Testis (tissue), 3 donors: ENCODE measurements around the gene DDX49. TPM values are rescaled to one million over a fixed set of nuclear protein-coding genes. Genes with fewer than 3 reads are reported as not detected.
A peak's percentile ranks its signal among the peaks of the same experiment; 100 is the strongest.

Experiments
- DNase-seq: peaks from one replicate; pipeline ENCODE4 v3.0.0-alpha.2; 2019
- H3K27ac ChIP-seq, 2 donors: fragments of 200-600 bp; sonication (generic); one replicate each; pipeline ENCODE4 v1.5.1; 2019
- H3K27me3 ChIP-seq: fragments of 200-600 bp; sonication (generic); one replicate; pipeline ENCODE4 v1.5.1; 2019
- H3K36me3 ChIP-seq: fragments of 200-600 bp; sonication (generic); one replicate; pipeline ENCODE4 v1.5.1; 2017; ENCODE audit warnings: low read depth; ENCODE audit errors: missing control alignments
- H3K4me1 ChIP-seq: fragments of 200-600 bp; sonication (generic); one replicate; pipeline ENCODE4 v1.5.1; 2019
- H3K4me3 ChIP-seq, 2 donors: fragments of 200-600 bp; sonication (generic); one replicate each; pipeline ENCODE4 v1.5.1; 2017 to 2019
- H3K9me3 ChIP-seq: fragments of 200-600 bp; sonication (generic); one replicate; pipeline ENCODE4 v1.5.1; 2017
- CTCF ChIP-seq, 3 experiments: fragments of 450-650 bp in 2 of 3; fragments of 200-600 bp in 1 of 3; sonication (generic) in 1 of 3; IDR thresholded peaks; one replicate each; pipeline ENCODE4 v1.5.1; 2016 to 2019; ENCODE audit warnings: antibody characterized with exemption in 3 of 3, mild to moderate bottlenecking in 2 of 3, moderate library complexity in 1 of 3
- POLR2A ChIP-seq: fragments of 450-650 bp; IDR thresholded peaks from one replicate; pipeline ENCODE4 v1.6.1; 2017; ENCODE audit warnings: antibody characterized with exemption, mild to moderate bottlenecking, moderate library complexity
- WGBS, 2 donors: methylation state at CpG; one replicate each; pipeline ENCODE4 v1.1.5; 2018; 5-methylcytosine and 5-hydroxymethylcytosine counted together
- intact Hi-C: fragments of 100-400 bp; cut with DNase I; formaldehyde crosslinking; loops from one replicate; pipeline ENCODE4 v1.15.1; 2023; ENCODE audit warnings: low total_unique reads
- polyA plus RNA-seq: library from polyadenylated mRNA; stranded (reverse); fragments of 350-450 nt; fragmentation: Illumina TruSeq; extraction: RNeasy Lipid Tissue Mini Kit (QIAGEN cat#74804); gene quantifications from one replicate; pipeline ENCODE4 v1.2.3, GENCODE V29; 2014; ENCODE audit warnings: low read depth, low replicate concordance; ENCODE audit not compliant: insufficient read depth
- total RNA-seq, 2 donors: library from RNA; depleted of rRNA; stranded (reverse); fragments of >200 nt; gene quantifications; one replicate each; pipeline ENCODE4 v1.2.3, GENCODE V29; 2016

Gene DDX49
- total and polyA plus RNA-seq, 3 donors from 2014 or later: 65.6 to 95.6 (median 84.8) TPM

- H3K36me3 ChIP-seq: no peaks in the 10 kb centered on the region
These were observed 8.7 kb downstream of the DDX49 start for GRCh38 chr19:18928018-18928805.

GRCh38 chr19:18929311-18929710 lies 9.8 kb downstream of the DDX49 start:
- no peaks in the 10 kb centered on the region for H3K36me3 ChIP-seq
- no peak overlapping the region for H3K4me3 ChIP-seq
- H3K27me3 ChIP-seq: no peaks in the 10 kb centered on the region
- no peaks in the 10 kb centered on the region for H3K4me1 ChIP-seq
- 90 to 94% methylated on average over 8 to 25 of the region's 25 CpGs for WGBS, 2 donors
- TF ChIP-seq CTCF (IDR thresholded peaks at IDR 0.05): no peak
- TF ChIP-seq POLR2A: no peak
- H3K27ac ChIP-seq: no peak overlapping the region
- no peak for DNase-seq
- no peaks in the 10 kb centered on the region for H3K9me3 ChIP-seq
- intact Hi-C loops: no loop called here

More at GRCh38 chr19:18928018-18928805, 8.7 kb downstream of the DDX49 start:
- intact Hi-C loops: no loop called here
- Histone ChIP-seq H3K4me1 (no peaks in the 10 kb centered on the region), H3K9me3 (no peaks in the 10 kb centered on the region), H3K27me3 (no peaks in the 10 kb centered on the region), H3K27ac (no peak overlapping the region), H3K4me3 (no peak overlapping the region)
- DNase-seq: no peak
- WGBS, 2 donors: 73 to 81% methylated on average over 15 to 26 of the region's 26 CpGs
- TF ChIP-seq POLR2A (no peak), CTCF (IDR thresholded peaks at IDR 0.05) (no peak)

GRCh38 chr19:18931316-18932162 lies 12.0 kb downstream of the DDX49 start:
- WGBS, 2 donors: 59 to 75% methylated on average over 13 to 33 of the region's 34 CpGs
- H3K27ac ChIP-seq: no peak overlapping the region

GRCh38 chr19:18932216-18932841 lies 12.8 kb downstream of the DDX49 start:
- intact Hi-C loops: no loop called here
- peak overlapping the region in 1 of 2 donors; percentile 48 for H3K4me3 ChIP-seq
- no peak overlapping the region for H3K27ac ChIP-seq

More at GRCh38 chr19:18931316-18932162, 12.0 kb downstream of the DDX49 start:
- Histone ChIP-seq H3K9me3 (no peaks in the 10 kb centered on the region), H3K27me3 (no peaks in the 10 kb centered on the region), H3K36me3 (no peaks in the 10 kb centered on the region), H3K4me3 (peak overlapping the region in 1 of 2 donors; percentile 48), H3K4me1 (no peaks in the 10 kb centered on the region)
- DNase-seq: no peak
- TF ChIP-seq CTCF (IDR thresholded peaks at IDR 0.05) (no peak), POLR2A (no peak)
- intact Hi-C loops: no loop called here

More at GRCh38 chr19:18932216-18932841, 12.8 kb downstream of the DDX49 start:
- WGBS, 2 donors: 30 to 45% methylated on average over 25 to 37 of the region's 37 CpGs
- peak; percentile 85 for DNase-seq
- Histone ChIP-seq H3K4me1 (no peaks in the 10 kb centered on the region), H3K27me3 (no peaks in the 10 kb centered on the region), H3K9me3 (no peaks in the 10 kb centered on the region), H3K36me3 (no peaks in the 10 kb centered on the region)
- TF ChIP-seq POLR2A (no peak), CTCF (IDR thresholded peaks at IDR 0.05) (no peak)
